GM21515 (cell line): ENCODE results near the gene MAPKAP1.

Source experiments
- ATAC-seq: cut with Tn5 transposase; IDR thresholded peaks from one replicate; pipeline ENCODE4 v1.9.1; 2021; ENCODE audit not compliant: unreplicated experiment

MAPKAP1 gene

DNA sequence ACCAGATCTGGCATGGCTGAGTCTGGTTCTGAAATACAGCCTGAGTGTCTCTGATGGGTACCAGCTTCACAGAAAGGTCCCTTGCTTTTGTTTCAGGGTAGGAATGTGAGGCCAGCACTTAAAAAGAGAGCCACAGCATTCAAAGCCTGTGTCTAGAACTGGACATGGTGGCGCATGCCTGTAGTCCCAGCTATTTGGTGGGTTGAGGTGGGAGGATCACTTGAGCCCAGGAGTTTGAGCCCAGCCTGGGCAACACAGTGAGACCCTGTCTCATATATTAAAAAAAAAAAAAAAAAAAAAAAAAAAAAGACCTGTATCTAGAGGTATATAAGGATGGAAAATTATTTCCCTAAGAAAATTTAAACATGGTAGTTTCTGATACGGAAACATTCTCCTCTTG is 243.1 kb downstream of the MAPKAP1 start:
- no peak for ATAC-seq

DNA sequence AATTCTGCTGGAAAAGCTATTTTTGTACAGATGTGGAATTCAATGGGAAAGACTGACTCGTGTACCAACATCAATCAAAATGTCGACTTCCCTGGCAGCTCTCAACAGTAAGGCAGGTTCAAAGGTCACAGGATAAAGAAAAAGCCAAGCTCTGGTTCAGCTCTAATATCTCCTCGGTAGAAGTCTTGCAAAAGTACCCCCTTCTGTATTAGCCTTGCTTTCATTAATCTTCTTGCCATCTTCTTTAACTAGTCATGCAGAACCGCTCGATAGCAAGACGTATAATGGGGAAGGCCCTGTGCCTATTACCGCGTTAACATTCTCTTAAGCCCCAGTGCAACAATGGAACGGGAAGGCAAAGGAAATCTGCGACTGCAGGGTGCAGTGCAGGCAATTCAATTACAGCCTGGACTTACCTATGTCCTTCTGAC is 244.1 kb downstream of the MAPKAP1 start:
- ATAC-seq = no peak

DNA sequence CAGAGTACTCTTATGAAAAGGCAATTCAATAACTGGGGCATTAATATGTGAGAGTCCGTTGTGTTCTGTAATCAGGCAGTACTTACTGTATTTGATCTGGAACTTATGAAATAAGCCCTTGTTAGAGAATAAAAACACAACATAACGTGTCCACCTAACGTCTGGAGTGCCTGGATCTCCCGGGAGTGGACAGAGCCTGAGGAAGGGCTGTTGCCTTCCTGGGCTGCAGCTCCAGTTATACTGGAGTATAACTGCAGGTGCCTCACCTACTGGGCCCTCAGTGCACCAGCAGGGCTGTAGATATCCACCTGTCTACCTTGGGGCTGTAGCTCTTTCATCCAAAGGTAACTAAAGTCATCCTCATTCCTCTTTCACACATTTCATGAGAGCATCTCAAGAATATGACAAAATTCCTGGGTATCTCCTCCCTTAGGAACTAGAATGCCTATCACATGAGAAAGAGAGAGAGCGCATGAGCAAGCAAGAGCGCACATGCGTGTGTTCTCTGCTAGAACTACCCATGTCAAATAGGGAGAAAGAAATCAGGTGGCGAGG is 245.3 kb downstream of the MAPKAP1 start:
- ATAC-seq = no peak

DNA sequence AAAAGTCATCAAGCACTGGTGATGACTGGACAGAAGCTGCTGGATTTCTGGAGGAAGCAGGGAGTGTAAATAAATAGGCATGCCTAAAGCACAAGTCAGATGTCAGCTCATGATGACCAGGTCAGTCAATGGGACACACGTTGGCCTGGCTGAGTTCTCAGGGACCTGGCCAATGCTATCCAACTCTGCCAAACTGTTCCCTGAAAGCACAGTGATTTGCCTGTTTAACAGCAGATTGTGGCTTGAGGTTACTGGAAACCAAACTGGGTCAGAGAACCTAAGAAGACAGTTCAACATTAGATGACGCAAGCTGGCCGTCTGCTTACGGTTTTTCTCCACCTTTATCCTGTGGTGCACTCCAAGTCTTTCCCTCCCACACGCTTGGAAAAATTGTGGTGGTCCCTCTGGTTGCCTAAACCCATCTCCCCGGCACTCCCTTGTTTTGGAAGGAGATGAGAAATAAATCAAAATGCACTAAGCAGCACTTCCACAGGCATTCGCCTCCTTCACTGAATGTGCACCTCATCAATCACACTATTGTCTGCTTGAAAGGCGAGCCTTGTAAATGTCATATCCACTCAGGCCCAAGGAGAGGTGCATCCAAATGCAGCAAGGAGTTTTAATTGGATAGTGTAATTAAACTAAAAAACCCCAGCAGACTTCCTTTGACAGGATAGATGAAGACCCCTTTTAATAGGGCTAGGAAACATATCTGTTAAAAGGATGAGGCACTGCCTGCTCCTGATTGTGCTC is 245.9 kb downstream of the MAPKAP1 start:
- no peak for ATAC-seq

DNA sequence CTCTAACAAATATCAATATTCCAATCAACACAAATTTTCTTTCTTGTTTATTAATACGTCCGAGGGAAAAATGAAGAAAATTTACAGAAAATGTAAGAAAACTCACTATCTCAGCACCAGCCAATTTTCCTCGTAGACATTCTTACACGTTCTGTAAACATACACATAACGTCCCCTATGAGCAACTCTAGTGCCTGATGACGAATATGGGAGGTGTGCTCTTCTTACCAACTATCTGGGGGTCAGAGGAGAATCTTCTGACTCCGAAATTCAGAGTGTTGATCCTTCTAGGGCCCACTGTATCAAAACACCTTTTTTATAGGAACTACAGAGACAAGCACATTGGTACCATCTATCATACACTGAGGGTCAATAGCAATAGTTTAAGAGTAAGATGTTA is 246.7 kb downstream of the MAPKAP1 start:
- ATAC-seq = no peak

DNA sequence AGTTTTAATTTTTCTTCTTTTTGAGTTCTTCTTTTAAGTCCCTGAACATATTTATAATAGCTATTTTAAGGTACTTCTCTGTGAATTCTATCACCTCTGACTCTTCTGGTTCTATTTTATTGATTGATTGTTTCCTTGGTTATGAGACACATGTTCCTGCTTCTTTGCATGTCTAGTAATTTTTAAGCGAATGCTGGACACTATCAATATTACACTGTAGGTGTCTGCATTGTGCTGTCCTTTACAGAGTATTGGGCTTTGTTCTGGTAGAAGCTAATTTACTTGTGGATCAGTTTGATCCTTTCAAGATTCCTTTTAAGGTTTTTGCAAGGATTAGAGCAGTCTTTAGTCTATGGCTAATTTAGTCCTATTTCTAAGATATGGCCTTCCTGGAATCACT is 249.7 kb downstream of the MAPKAP1 start:
- no peak for ATAC-seq

DNA sequence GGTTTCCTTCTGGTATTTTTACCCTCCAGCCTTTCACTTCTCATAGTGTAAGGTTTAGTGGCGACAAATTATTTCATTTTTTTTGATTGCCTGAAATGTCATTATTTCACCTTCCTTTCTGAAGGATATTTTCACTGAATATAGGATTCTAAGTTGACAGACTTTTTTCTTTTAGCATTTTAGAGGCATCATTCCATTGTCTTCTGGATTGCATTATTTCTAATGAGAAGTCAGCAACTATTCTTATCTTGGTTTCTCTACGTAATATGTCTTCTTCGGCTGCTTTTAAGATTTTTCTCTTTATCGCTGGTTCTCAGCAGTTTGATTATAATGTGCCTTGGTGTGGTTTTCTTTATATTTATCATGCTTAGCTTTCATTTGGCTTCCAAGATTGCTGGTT is 251.1 kb downstream of the MAPKAP1 start:
- no peak for ATAC-seq

DNA sequence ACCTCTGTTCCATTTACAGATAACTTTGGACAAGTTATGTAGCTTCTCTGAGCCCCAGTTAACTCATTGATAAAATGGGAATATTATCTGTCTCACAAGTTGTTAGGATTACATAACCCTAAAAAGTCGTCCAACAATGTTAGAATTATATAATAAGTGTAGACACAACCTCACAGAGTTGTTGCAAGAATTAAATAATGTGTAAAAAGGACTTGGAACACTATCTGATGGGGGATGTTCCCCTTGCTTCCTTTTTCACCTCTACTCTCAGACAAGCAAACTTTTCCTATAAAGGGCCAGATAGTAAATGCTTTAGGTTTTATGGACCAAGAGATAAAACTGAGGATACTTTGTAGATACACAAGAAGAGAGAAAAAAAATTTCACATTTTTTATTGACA is 251.9 kb downstream of the MAPKAP1 start:
- ATAC-seq = no peak

DNA sequence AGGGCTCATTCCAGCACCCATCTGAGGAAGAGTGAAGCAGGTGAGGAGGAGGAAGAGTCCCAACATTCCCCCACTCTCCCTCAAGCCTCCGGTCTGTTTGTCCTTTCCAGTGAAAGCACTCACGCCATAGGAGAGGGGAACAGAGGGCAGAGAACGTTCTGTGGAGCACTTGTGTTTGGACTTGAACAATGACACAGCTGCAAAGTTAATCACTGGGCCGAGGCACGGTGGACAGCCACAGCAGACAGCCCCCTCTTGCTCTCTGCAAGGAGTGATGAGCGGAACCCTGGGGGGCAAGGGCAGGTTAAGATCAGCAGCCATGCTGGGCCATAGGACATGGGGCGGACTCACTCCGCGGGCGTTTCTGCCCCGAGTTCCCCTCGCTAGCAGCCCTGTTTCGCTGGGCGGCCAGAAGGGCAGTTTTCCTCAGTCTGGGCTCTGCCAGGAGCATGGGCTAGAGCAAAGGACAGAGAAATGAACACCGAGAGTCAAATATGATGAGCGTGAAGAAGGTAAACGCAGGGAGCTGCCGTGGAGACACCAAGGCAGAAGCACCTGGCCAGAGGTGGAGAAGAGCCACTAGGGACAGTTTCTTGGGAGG is 259.7 kb downstream of the MAPKAP1 start:
- no peak for ATAC-seq

DNA sequence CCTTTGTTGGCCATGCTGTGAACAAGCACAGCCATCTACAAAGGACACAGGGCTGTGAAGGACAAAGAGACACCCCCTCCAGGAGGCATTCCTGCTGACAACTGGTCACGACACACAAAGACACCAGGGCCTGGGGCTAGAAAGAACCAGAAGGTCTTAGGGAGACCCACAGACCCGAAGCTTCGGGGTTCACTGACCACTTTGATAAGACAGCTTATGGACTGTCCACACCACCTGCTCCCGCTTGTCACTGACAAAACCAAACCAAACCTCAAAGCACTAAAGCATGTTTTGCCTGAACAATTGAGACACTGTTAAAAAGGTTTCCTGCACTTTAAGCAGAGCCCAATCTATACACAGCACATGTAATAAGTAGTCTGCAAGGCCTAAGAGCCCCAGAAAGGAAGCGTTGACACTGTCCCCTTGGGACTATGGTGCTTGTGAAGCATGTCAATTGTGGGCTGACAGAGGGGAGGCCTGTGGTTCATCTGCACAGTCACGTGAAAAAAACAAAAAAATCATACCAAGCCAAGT is 260.4 kb downstream of the MAPKAP1 start:
- ATAC-seq = peak; percentile 90

DNA sequence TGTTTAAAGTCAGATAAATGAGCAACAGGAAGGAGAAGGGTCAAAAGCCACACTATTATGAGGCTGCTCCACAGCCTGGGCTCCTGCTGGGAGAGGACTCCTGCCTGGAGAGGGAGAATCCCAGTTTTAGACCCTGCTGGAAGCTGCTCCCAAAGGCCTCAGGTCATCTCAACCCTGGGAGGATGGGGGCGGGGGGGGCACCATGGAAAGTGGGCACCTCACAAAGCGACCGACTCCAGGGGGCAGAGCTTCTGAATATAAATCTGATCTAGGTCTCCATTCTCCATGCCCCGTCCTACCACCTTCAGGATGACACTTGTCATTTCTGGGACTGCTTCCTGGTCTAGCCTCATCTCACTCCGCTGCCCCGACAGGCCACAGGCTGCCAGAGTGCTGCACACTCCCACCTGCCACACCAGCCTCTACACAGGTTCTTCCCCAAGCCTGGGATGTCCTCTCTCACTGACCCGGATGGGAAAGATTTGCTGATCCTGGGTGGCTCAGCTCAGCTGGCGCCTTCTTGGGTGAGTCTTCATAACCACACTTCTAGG is 262.0 kb downstream of the MAPKAP1 start:
- ATAC-seq = no peak

DNA sequence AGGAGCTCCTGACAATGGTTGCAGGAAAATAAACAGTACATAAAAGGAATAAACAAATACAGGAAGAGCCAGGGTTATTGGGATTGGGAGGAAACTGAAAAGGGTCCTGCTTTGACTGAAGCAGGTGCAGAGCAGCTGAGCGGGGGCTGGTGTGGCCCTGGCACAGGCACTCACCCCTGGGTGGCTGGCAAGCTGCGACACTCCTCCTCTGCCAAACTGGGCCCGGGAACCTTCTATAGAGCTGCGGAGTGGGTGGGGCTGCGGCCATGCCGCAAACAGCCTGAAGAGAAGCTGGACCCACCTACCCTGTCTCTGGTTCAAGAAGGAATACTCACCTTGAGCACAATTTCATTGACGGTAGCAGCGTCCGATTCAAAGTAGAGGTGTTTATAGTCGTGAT is 262.8 kb downstream of the MAPKAP1 start:
- ATAC-seq = no peak

DNA sequence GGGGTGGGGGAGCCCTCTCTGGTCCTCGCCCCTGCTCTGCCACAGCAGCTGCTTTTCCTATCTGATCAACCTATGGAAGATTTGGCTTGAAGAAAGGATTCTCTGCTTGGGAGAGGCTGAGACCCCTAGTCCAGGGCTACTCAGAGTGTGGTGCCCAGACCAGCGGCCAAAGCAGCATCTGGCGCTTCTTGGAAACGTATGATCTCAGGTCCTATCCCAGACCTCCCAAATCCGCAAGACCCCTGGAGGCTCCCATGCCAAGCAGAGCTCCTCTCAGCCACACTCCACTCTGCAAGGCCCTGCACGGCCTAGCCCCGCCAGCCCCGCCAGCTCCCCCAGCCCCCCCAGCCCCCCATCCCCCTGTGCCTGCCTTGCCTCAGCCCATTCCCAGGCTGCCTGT is 263.6 kb downstream of the MAPKAP1 start:
- ATAC-seq = no peak

DNA sequence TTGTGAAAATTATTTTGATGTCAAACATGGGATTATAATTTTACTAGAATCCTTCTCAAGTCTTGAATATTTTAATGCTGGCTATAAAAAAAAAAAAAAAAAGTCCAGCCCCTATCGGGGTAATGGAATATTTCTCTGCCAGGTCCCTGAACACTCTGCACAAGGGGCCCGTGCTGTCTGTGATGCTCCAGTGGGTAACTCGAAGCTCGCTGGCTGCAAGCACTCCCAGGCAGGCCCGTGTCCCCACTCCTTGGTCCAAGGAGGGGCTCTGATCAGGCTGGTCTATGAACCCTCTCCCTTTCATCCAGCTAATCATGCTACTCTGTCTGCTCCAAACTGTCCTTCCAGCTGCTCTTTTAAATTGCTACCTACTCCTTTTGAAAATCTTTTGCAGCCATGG is 264.6 kb downstream of the MAPKAP1 start:
- no peak for ATAC-seq

DNA sequence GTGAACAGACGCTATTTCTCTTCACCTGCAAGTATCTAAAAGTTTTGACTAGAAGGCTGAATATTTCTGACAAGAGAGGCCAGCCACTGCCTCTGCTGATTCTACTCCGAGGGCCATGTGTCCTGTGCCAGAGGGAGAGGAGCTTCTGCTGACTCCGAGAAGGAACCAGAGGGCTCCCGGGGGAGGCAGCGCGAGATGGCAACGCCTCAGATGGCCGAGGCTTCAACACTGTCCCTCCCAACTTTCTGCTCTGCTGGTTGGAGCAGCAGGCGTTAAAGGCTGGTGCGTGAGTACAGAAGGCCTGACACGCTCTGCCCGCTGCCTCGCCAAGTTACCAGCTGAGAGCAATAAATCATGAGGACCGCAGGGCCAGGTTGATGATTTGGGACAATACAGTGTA is 266.6 kb downstream of the MAPKAP1 start:
- ATAC-seq = no peak

DNA sequence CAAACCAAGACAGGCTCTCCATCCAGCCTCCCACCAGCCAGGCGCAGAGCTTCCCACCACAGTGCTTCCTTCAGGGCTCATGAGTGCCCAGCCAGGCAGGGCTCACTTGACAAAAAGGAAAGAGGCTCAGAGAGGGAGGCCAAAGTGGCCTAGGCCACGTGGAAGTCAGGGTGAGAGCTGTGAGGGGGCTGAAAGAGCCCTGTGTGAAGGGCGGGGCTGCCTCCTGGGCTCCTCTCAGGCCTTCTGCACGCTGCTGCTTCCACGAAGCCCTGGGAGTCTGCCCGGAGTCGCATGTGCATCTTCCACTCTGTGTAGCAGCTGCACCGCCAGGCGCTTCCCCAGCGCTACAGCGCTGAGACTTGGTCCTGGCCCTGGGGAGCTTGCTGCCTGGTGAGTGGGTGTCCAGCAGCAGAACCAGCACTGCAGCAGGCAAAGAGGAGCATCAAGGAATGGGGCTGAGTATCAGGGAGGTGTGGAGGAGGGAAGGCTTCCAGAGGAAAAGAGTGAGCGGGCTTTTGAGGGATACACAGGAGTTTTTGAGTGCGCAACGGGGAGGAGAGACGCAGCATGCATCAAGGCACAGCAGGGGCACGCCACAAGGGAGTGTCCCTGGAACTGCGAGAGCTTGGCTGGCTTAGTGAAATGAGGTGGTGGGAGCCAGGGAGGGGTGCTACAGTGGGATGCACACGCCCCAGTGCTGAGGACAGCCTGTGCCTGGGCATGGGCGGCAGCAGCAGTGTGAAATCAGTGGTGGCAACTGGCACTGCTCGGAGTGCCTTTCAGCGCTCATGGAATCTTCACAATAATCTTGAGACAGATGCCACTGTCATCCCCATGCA is 267.4 kb downstream of the MAPKAP1 start:
- ATAC-seq = no peak

DNA sequence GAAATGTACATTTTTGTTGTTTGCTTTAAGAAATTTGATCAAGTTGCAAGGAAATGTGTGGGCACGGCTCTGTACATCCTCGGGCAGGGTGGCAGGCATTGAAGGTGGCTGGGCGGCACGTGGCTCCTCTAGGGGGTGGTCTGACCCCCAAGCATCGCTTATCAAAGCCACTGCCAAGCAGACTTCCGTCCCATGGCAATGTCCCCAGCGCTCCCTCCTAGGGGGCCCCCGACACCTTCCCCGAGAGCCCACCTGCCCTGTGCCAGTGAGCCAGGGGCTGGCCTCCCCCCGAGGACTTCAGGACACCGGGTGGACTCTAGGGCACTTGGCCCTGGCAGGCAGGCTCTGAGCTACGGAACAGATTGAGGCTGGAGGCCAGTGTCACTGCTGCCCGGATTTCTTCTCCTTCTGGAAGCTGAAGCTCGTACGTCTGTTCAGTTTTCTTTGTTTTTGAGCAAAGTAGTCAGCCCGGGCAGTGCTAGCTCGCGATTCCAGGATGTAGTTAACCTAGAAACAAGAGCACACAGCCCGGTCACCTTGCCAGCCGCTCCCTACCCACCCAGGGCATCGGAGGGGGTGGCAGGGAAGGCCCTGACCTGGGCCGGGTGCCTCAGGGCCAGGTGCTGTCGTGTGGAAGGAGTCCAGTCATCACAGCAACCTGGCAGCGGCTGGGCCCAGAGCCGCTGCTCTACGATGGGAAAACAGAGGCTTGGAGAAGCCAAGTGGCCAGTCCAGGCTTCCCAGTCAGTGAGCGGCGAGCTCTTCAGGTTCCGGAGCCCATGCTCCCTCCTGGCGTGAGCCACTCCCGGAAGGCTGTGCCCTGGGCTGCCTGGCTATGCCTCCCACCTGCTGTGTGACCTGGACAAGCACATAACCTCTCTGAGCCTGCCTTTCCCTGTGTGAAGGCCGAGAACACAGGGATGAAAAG is 268.2 kb downstream of the MAPKAP1 start:
- ATAC-seq = no peak

DNA sequence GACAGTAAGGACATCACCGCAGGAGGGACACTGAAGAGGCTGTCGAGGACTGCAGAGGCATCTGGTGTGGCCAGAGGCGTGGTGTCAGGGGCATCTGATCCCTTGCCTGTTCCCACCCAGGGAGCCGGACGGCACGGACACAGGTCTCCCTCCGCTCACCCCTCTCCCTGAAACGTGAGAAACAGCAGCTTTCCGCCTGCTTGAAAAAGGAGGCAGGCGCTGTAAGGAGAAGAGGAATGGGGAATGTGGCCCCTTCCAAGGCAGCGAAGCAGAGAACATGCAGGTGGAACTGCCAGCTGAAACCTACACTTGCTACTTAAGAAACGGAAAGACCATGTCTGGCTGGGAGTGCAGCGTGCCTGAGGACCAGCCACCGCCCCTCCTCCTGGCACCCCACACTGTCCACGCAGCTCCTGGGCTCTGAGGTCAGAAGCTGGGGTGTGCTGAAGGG is 269.2 kb downstream of the MAPKAP1 start:
- no peak for ATAC-seq

DNA sequence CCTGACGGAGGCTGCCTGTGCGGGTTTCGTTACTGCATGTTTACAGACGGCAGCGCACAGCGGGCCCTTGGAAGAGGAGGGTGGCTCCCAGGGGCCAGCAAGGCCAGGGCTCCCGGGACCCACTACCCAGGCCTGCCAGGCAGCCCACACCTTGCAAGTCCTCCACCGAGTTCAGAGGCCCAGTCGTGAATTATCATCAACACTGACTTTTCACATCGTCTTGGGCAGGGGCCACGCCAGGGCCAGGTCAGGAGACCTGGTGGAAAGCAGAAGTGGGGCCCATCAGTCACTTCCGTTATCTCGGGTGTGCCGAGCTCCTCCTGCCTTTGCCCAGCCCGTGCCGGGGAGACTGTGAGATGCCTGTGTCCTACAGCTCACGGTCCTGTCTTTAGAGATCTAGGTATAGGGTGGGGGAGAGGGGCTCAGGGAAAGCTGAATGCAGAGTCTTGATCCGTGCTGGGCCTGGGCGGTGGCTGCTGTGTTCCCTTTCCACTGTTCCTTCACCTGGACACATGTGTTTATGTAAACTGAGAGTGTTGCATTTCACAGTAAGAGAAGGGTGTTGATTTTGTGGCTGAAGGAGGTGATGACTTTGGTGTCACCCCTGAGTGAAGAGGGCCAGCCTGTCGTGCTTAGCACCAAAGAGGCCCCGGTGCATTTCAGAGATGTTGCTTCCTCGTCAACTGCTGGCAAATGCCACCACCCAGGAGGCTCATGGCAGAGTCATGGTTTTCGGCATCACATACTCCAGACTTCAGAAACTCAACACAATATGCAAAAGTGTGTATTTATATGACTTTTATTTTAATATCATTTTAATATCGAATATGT is 270.2 kb downstream of the MAPKAP1 start:
- no peak for ATAC-seq
